GM21390 (cell line): ENCODE measurements around the gene FBXL17.

ENCODE experiments used
- ATAC-seq: cut with Tn5 transposase; IDR thresholded peaks from one replicate; pipeline ENCODE4 v1.9.1; 2021; ENCODE audit not compliant: unreplicated experiment

FBXL17 gene

GRCh38 chr5:108375768-108376167 lies 6.1 kb downstream of the FBXL17 start:
- ATAC-seq: no peak

GRCh38 chr5:108373426-108373825 lies 8.5 kb downstream of the FBXL17 start:
- no peak for ATAC-seq

- ATAC-seq: no peak
Measured at GRCh38 chr5:108372369-108372768, 9.5 kb downstream of the FBXL17 start.

DNA sequence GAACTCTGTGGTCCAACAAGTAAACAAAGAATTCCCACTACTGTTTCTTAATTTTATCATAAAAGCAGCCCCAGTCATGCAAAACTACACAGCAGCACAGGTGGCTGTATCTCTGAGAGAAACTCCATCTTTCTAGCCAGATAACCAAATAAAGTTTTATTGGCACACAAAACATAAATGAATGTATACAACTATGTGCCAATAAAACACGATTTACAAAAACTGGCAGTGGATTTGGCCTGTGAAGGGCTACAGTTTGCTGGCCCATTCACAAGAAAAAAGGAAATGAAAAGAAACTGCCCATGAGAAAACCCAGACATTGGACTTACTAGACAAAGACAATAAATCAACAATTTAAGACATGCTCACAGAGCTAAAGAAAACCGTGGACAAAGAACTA lies 10.6 kb downstream of the FBXL17 start:
- no peak for ATAC-seq

- ATAC-seq: no peak
Measured at GRCh38 chr5:108369167-108369566, 12.7 kb downstream of the FBXL17 start.

DNA sequence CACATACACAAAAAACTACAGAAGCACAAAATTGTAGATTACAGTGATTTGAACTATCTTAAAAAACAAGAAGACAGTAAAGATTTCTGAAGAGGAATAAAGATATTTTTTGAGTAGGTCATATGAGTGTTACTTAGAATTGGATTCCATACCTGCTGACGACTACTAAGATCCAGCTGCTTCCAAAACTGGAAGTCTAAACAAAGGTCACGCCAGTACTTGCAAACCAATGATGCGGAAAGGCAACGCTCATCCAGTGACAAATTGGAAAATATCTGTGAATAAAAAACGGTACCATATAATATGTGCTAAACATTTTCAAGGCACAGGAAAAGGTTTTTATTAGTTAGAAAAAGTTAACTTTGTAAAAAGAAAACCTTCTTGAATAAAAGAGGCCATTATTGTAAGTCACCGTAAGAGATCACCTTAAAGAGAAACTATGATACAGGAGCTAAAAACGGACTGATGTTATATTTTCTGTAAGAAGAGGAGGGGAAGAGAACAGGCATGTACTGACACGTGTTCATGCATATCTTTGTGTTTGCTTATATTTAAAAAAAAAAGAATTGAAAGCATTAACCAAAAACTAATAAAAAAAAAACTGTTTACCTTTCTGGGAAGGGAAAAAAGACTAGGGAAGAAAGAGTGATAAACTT lies 14.1 kb downstream of the FBXL17 start:
- ATAC-seq: no peak

GRCh38 chr5:108366500-108366899 lies 15.4 kb downstream of the FBXL17 start:
- ATAC-seq: no peak

GRCh38 chr5:108361771-108362170 lies 20.1 kb downstream of the FBXL17 start:
- no peak for ATAC-seq

GRCh38 chr5:108361239-108361638 lies 20.7 kb downstream of the FBXL17 start:
- no peak for ATAC-seq

DNA sequence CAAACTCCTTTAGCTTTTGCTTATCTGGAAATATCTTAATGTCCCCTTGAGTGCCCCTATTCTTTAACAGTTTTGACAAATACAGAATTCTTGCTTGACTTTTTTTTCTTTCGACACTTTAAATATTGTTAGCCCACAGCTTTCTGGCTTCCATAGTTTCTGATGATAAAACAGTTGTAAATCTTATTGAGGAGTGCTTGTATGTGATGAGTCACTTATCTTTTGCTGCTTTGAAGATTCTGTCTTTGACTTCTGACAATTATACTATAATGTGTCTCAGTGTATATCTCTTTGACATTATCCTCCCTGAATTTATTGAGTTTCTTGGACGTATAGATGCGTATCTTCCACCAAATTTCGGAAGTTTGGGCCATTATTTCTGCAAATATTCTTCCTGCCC lies 21.6 kb downstream of the FBXL17 start:
- no peak for ATAC-seq

- ATAC-seq: no peak
Measured at GRCh38 chr5:108356286-108356685, 25.6 kb downstream of the FBXL17 start.

DNA sequence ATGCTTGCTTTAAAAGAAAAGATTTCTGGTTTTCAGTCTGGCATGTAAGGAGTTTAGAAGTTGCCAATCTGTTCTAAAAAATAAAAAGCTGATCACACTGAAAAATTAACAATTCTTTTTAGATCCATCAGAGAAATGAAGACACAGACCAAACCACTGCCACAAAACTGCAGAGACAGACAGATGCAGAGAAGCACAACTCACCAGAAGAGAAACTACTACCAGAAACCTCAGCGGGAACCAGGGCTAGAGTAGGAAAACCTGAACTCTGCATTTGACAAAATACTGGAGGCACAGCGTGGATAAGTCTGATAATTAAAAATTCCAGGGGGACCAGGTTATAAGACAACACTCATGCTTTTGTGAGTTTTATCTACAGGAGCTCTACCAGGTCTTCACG lies 28.8 kb downstream of the FBXL17 start:
- no peak for ATAC-seq

GRCh38 chr5:108345541-108346171 lies 36.2 kb downstream of the FBXL17 start:
- ATAC-seq: peak; percentile 86

DNA sequence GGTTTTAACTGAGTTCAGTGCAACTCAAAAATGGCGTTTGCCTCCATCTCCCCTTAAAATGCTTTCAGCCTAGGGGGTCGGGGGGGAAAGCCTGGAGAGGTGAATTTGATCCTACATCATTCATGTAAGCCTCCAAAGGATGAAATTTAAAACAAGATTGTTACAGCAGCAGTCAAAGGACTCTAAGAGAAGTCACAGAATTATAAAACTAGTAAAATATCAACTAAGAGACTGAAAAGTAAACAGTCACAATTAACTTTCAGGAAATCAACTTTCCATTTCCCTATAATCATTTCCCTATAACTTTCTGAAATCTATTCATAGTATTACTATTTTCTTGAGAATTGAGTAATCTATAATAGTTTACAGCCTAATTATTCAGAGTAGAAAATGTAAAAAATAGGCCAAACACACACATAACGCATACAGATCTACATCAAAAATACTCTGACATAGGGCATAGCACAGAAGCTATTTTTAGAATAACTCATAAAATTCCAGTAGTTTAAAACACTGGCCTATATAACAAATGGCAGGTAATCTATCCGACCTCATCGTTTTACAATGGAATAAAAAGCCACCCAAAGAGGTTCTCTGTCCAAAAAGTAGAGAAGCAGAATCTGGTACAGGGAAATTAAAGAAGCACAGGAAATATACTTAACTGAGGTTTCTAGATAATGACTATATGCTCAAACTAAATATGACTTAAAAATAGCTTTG lies 37.6 kb downstream of the FBXL17 start:
- ATAC-seq: no peak

- ATAC-seq: no peak
Measured at GRCh38 chr5:108341866-108342265, 40.0 kb downstream of the FBXL17 start.

DNA sequence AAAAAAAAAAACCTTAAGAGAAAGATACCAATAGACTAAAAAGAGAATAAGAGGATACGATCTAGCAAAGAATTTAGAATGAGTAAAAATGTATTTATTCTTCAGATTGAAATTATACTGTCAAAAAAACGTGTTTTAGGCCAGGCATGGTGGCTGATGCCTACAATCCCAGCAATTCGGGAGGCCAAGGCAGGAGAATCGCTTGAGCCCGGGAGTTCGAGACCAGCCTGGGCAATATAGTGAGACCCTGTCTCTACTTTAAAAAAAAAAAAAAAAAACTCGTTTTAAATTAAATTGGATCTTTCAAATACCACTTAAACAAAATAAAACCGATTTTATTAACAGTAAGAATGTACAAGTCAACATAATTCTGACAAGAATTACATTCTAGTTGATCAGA lies 41.8 kb downstream of the FBXL17 start:
- ATAC-seq: no peak

- no peak for ATAC-seq
Measured at GRCh38 chr5:108339220-108339619, 42.7 kb downstream of the FBXL17 start.

GRCh38 chr5:108334225-108334624 lies 47.7 kb downstream of the FBXL17 start:
- ATAC-seq: no peak

DNA sequence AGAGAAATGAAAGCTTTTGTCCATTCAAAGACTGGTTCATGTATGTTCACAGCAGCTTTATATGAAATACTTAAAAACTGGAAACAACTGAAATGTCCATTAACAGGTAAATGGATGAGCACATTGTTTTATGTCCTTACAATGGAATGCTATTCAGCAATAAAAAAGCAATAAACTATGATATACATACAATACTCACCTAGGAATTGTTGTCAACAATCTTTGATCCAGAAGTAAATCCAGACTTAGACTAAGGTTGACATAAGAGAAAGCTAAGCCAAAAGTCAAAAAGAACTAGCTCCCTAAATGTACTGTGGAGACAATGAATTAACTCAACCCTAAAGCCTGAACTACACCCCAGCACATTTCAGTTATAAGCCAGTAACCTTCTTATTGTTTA lies 54.9 kb downstream of the FBXL17 start:
- no peak for ATAC-seq

DNA sequence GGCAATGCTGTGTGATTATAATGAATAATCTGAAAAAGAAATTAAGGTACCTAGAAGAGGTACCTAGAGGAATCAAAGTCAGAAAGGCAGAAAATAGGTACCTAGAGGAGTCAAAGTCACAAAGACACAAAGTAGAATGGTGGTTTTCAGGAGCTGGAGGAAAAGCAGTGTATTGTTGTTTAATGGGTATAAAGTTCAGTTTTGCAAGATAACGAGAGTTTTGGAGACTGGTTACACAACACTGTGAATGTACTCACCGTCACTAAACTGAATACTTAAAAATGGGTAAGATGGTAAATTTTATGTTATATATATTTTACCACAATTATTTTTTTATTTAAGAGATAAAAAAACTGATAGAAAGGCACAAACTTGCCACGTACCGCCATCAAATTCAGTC lies 57.0 kb downstream of the FBXL17 start:
- ATAC-seq: no peak

- no peak for ATAC-seq
Measured at GRCh38 chr5:108321341-108321740, 60.6 kb downstream of the FBXL17 start.

DNA sequence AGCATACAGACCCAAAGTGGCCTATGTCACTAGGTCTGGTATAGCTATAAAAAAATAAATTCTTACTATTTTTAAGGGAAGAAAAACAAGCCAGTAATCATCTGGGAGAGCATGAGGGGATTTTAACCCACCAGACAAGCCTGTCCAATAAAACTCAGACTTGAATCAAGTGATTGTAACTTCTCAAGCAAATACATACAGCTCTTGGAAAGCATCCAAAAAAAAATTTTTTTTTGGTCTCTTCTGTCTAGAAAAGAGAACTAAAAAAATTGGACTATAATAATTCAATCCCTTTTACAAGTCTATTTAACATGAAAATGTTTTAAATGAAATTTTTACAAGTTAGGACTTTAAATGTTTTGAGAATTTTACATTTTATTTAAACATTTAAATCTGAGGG lies 61.7 kb downstream of the FBXL17 start:
- ATAC-seq: no peak
